CD4-positive, alpha-beta T cell (primary cell): ENCODE measurements around the gene VHLL. TPM values are rescaled to one million over a fixed set of nuclear protein-coding genes. Genes with fewer than 3 reads are reported as not detected.
A peak's percentile ranks its signal among the peaks of the same experiment; 100 is the strongest.

Experiments used
- ATAC-seq: fragments of 200-7000 bp; cut with Tn5 transposase; one replicate; pipeline ENCODE4 v1.10.0; 2022; ENCODE audit warnings: mild to moderate bottlenecking; ENCODE audit not compliant: poor library complexity
- CTCF ChIA-PET: fragments of 350-600 bp; sonication (Branson Sonifier 250); formaldehyde crosslinking; loops from one replicate; lab custom pipeline; 2021; ENCODE audit warnings: antibody characterized with exemption, inconsistent platforms; lab: Charles Lee
- POLR2A ChIA-PET: fragments of 350-600 bp; sonication (Branson Sonifier 250); formaldehyde crosslinking; loops from one replicate; lab custom pipeline; 2021; ENCODE audit warnings: antibody characterized with exemption, inconsistent platforms; lab: Charles Lee
- DNase-seq, 14 experiments: peaks; one replicate each; pipeline ENCODE4 v3.0.0-alpha.2; 2013 to 2020; ENCODE audit warnings: mixed read lengths in 2 of 14
- H3K27ac ChIP-seq, 2 donors: one replicate each; pipeline versions ENCODE4 v1.5.1 to v1.7.0; 2013; ENCODE audit warnings: low read length in 2 of 2, low read depth in 1 of 2, mild to moderate bottlenecking in 1 of 2
- H3K27me3 ChIP-seq, 2 experiments: 1 replicate in 1 of 2; 2 replicates in 1 of 2; pipeline versions ENCODE4 v1.6.1 to v1.7.0; 2013; ENCODE audit warnings: low read length in 2 of 2, control low read depth in 1 of 2, mild to moderate bottlenecking in 1 of 2, moderate library complexity in 1 of 2; ENCODE audit not compliant: insufficient read depth in 2 of 2, control insufficient read depth in 1 of 2
- H3K36me3 ChIP-seq: one replicate; pipeline ENCODE4 v1.6.1; 2013; ENCODE audit warnings: low read length, control low read depth; ENCODE audit not compliant: insufficient read depth
- H3K4me1 ChIP-seq: one replicate; pipeline ENCODE4 v1.6.1; 2013; ENCODE audit warnings: low read length, control low read depth; ENCODE audit not compliant: insufficient read depth
- H3K4me3 ChIP-seq: one replicate; pipeline ENCODE4 v1.5.1; 2013; ENCODE audit warnings: mild to moderate bottlenecking, low read length, moderate library complexity
- H3K9me3 ChIP-seq, 2 experiments: 1 replicate in 1 of 2; 2 replicates in 1 of 2; pipeline versions ENCODE4 v1.6.1 to v1.7.0; 2013; ENCODE audit warnings: low read length in 2 of 2, mild to moderate bottlenecking in 2 of 2, control low read depth in 1 of 2, moderate library complexity in 1 of 2; ENCODE audit not compliant: control insufficient read depth in 1 of 2, insufficient read depth in 1 of 2
- H3K27ac Mint-ChIP-seq: one replicate; pipeline ENCODE4 v1.8.0; 2020; ENCODE audit warnings: mixed read lengths
- H3K27me3 Mint-ChIP-seq: one replicate; pipeline ENCODE4 v1.8.0; 2021; ENCODE audit warnings: mixed read lengths
- H3K36me3 Mint-ChIP-seq: one replicate; pipeline ENCODE4 v1.8.0; 2021; ENCODE audit warnings: low read depth, mixed read lengths
- H3K4me1 Mint-ChIP-seq: one replicate; pipeline ENCODE4 v1.8.0; 2021; ENCODE audit warnings: low read depth, mixed read lengths
- H3K4me3 Mint-ChIP-seq: one replicate; pipeline ENCODE4 v1.8.0; 2020; ENCODE audit warnings: mild to moderate bottlenecking, mixed read lengths
- H3K9me3 Mint-ChIP-seq: one replicate; pipeline ENCODE4 v1.8.0; 2020; ENCODE audit warnings: mixed read lengths
- CTCF ChIP-seq: fragments of 200-600 bp; IDR thresholded peaks from one replicate; pipeline ENCODE4 v1.8.0; 2022; ENCODE audit warnings: antibody characterized with exemption, mild to moderate bottlenecking
- intact Hi-C, 2 experiments: fragments of 100-400 bp; cut with DNase I in 1 of 2; cut with micrococcal nuclease in 1 of 2; formaldehyde crosslinking; loops; one replicate each; pipeline versions ENCODE4 v1.15.1 to v1.9.0; 2023 to 2025; cut with DNase I, micrococcal nuclease
- total RNA-seq, 174 experiments: library from RNA in 2 of 174; stranded (reverse) in 2 of 174; gene quantifications; one replicate each; pipeline ENCODE4 v1.2.3 and lab custom pipeline; 2021 to 2026

The VHLL gene
- total RNA-seq, 2 experiments from 2014 or later = not detected

GRCh38 chr1:156281693-156282478 lies 17.2 kb downstream of the VHLL start:
- peaks cover 40% of the 10 kb centered on the region for H3K36me3 Mint-ChIP-seq
- no peaks in the 10 kb centered on the region for H3K27me3 Mint-ChIP-seq
- Histone ChIP-seq H3K27ac (peak overlapping the region; percentile 82), H3K4me1 (peaks cover 36% of the 10 kb centered on the region), H3K36me3 (peaks cover 39% of the 10 kb centered on the region), H3K27me3 (no peaks in the 10 kb centered on the region), H3K4me3 (peak overlapping the region; percentile 79), H3K9me3 (no peaks in the 10 kb centered on the region)
- peak overlapping the region; percentile 86 for H3K27ac Mint-ChIP-seq
- ATAC-seq = no peak
- ChIA-PET POLR2A (interaction anchor here (0.6 to 3.1 kb wide), 27 partner anchors 10 to 459 kb away, joined by 3 to 37 read pairs (median 4); partner anchors contain the start of genes CCT3, GLMP, GON4L and KHDC4), CTCF (interaction anchor here (1.0 to 1.9 kb wide), 2 partner anchors 57 to 69 kb away, joined by 3 to 5 read pairs; partner anchors contain the start of gene PMF1)
- peaks cover 47% of the 10 kb centered on the region for H3K4me1 Mint-ChIP-seq
- H3K4me3 Mint-ChIP-seq = peak overlapping the region; percentile 97
- peak in 3 of 14 experiments; percentile 10 to 42 (median 35) for DNase-seq
- intact Hi-C loops = loop anchor here in 1 of 2 experiments (1.0 to 5.0 kb wide), 5 partner anchors 56 to 460 kb away; partner anchors contain the start of genes CCT3, KHDC4, LAMTOR2 and MRPL24
- H3K9me3 Mint-ChIP-seq = no peaks in the 10 kb centered on the region
- TF ChIP-seq CTCF = no peak

GRCh38 chr1:156281281-156281680 lies 17.8 kb downstream of the VHLL start:
- ATAC-seq = peak; percentile 24
- POLR2A ChIA-PET = interaction anchor here (1.2 to 2.9 kb wide), 4 partner anchors 32 to 220 kb away, joined by 3 to 33 read pairs (median 9); partner anchors contain the start of genes MEF2D and PMF1
- peaks cover 36% of the 10 kb centered on the region for H3K4me1 ChIP-seq
- no peaks in the 10 kb centered on the region for H3K27me3 ChIP-seq
- H3K36me3 ChIP-seq = peaks cover 42% of the 10 kb centered on the region
- H3K4me3 ChIP-seq = peak overlapping the region; percentile 79
- intact Hi-C loops = loop anchor here in 1 of 2 experiments (5.0 kb wide), 2 partner anchors 89 to 461 kb away; partner anchors contain the start of genes MRPL24 and SLC25A44
- no peaks in the 10 kb centered on the region for H3K9me3 ChIP-seq
- Mint-ChIP-seq H3K27ac (peak overlapping the region; percentile 86), H3K9me3 (no peaks in the 10 kb centered on the region), H3K4me1 (peaks cover 47% of the 10 kb centered on the region), H3K4me3 (peak overlapping the region; percentile 97), H3K36me3 (peaks cover 46% of the 10 kb centered on the region), H3K27me3 (no peaks in the 10 kb centered on the region)
- DNase-seq = peak in 6 of 14 experiments; percentile 8 to 54 (median 24)
- no peak for TF ChIP-seq CTCF
- H3K27ac ChIP-seq = peak overlapping the region in 1 of 2 donors; percentile 82
- CTCF ChIA-PET = interaction anchor here (1.9 kb wide), 1 partner anchor 56 kb away, joined by 5 read pairs; no protein-coding TSS in a partner anchor

- H3K27me3 Mint-ChIP-seq = no peaks in the 10 kb centered on the region
- no peak overlapping the region for H3K27ac ChIP-seq
- H3K9me3 Mint-ChIP-seq = no peaks in the 10 kb centered on the region
- peaks cover 34% of the 10 kb centered on the region for H3K4me1 ChIP-seq
- H3K9me3 ChIP-seq = no peaks in the 10 kb centered on the region
- H3K27ac Mint-ChIP-seq = no peak overlapping the region
- peaks cover 47% of the 10 kb centered on the region for H3K4me1 Mint-ChIP-seq
- peaks cover 58% of the 10 kb centered on the region for H3K36me3 Mint-ChIP-seq
- H3K4me3 ChIP-seq = no peak overlapping the region
- intact Hi-C loops = loop anchor here in 1 of 2 experiments (5.0 kb wide), 2 partner anchors 88 to 462 kb away; partner anchors contain the start of genes MRPL24 and SLC25A44
- no peaks in the 10 kb centered on the region for H3K27me3 ChIP-seq
- TF ChIP-seq CTCF = no peak
- DNase-seq = no peak
- no peak for ATAC-seq
- ChIA-PET CTCF (no interaction called here), POLR2A (interaction anchor here (1.2 to 1.3 kb wide), 2 partner anchors 16 to 34 kb away, joined by 3 read pairs; partner anchors contain the start of gene GLMP)
- peaks cover 41% of the 10 kb centered on the region for H3K36me3 ChIP-seq
- H3K4me3 Mint-ChIP-seq = peak overlapping the region; percentile 73
Measured at GRCh38 chr1:156279837-156280236, 19.3 kb downstream of the VHLL start.
